ENCODE data around the gene SCAF1. TPM values are rescaled to one million over a fixed set of nuclear protein-coding genes. Genes with fewer than 3 reads are reported as not detected.

The SCAF1 gene
- total RNA-seq, 1 experiment from 2014 or later: 103 TPM

- no peak for TF ChIP-seq ZBTB21 (CRISPR knock-in tag; IDR thresholded peaks at IDR 0.05; ENCODE audit: borderline replicate concordance)
- TF ChIP-seq STAT6 (CRISPR knock-in tag; conservative IDR thresholded peaks at IDR 0.05; ENCODE audit: low read depth): no peak
Measured at GRCh38 chr19:49663224-49663623, 21.2 kb downstream of the SCAF1 start (continued).

GRCh38 chr19:49664171-49665035 is 22.4 kb downstream of the SCAF1 start:
- H3K4me3 Mint-ChIP-seq: peak overlapping the region; percentile 98
- no peaks in the 10 kb centered on the region; the same call in 1 of the 2 replicates for H3K27me3 Mint-ChIP-seq (ENCODE audit: low read depth)
- ChIA-PET POLR2A (interaction anchor here (0.8 to 2.7 kb wide), 7 partner anchors 12 to 106 kb away, joined by 4 to 29 read pairs (median 6); partner anchors contain the start of genes PRMT1, RRAS and SCAF1), CTCF (interaction anchor here (0.6 to 3.6 kb wide), 17 partner anchors 10 to 302 kb away, joined by 3 to 35 read pairs (median 4); partner anchors contain the start of genes PRMT1, RRAS, SCAF1 and TEAD2)
- H3K9me3 Mint-ChIP-seq: peaks cover 7% of the 10 kb centered on the region
- H3K27ac Mint-ChIP-seq: peak overlapping the region; percentile 98
- peak; percentile 95 for DNase-seq (ENCODE audit: low spot score)
- peak; percentile 71 for ATAC-seq
- peaks cover 45% of the 10 kb centered on the region for H3K36me3 Mint-ChIP-seq
- H3K4me1 Mint-ChIP-seq: peaks cover 12% of the 10 kb centered on the region
- TF ChIP-seq FOXP1 (CRISPR knock-in tag; IDR thresholded peaks at IDR 0.05; ENCODE audit: borderline replicate concordance): 0 out of 2 replicates have a peak, but pooled peaks have one; percentile 35
- no peak for TF ChIP-seq ESRRA (CRISPR knock-in tag; IDR thresholded peaks at IDR 0.05; ENCODE audit: borderline replicate concordance)
- TF ChIP-seq SMAD3 (CRISPR knock-in tag; IDR thresholded peaks at IDR 0.05; ENCODE audit: borderline replicate concordance): no peak
- TF ChIP-seq ZNF263 (CRISPR knock-in tag; IDR thresholded peaks at IDR 0.05; ENCODE audit: low read depth): no peak
- no peak for TF ChIP-seq KAT7 (CRISPR knock-in tag; IDR thresholded peaks at IDR 0.05; ENCODE audit: borderline replicate concordance)
- no peak for TF ChIP-seq GTF2I (CRISPR knock-in tag; conservative IDR thresholded peaks at IDR 0.05)
- TF ChIP-seq PREB (CRISPR knock-in tag; IDR thresholded peaks at IDR 0.05; ENCODE audit: borderline replicate concordance): no peak
- no peak for TF ChIP-seq GRHL2 (CRISPR knock-in tag; IDR thresholded peaks at IDR 0.05; ENCODE audit: insufficient replicate concordance, severe bottlenecking)
- TF ChIP-seq JAZF1 (CRISPR knock-in tag; IDR thresholded peaks at IDR 0.05): no peak
- TF ChIP-seq ETV6 (CRISPR knock-in tag; IDR thresholded peaks at IDR 0.05): peak; percentile 91
- TF ChIP-seq GABPB1 (CRISPR knock-in tag; IDR thresholded peaks at IDR 0.05): peak; percentile 37; the same call in 1 of the 2 replicates
- no peak for TF ChIP-seq AR (CRISPR knock-in tag; IDR thresholded peaks at IDR 0.05)
- peak; percentile 86 for TF ChIP-seq FOXP4 (CRISPR knock-in tag; IDR thresholded peaks at IDR 0.05)
- TF ChIP-seq HMGXB4 (CRISPR knock-in tag; IDR thresholded peaks at IDR 0.05): peak; percentile 53; the same call in 1 of the 2 replicates
- 0 out of 2 replicates have a peak, but pooled peaks have one; percentile 43 for TF ChIP-seq ZMAT4 (CRISPR knock-in tag; IDR thresholded peaks at IDR 0.05)
- 0 out of 2 replicates have a peak, but pooled peaks have one; percentile 23 for TF ChIP-seq SMAD4 (CRISPR knock-in tag; IDR thresholded peaks at IDR 0.05)
- no peak for TF ChIP-seq NFYB (CRISPR knock-in tag; conservative IDR thresholded peaks at IDR 0.05; ENCODE audit: low read depth)
- TF ChIP-seq NR3C1 (CRISPR knock-in tag; conservative IDR thresholded peaks at IDR 0.05; ENCODE audit: low read depth): no peak
- no peak for TF ChIP-seq ZBTB21 (CRISPR knock-in tag; IDR thresholded peaks at IDR 0.05; ENCODE audit: borderline replicate concordance)
- TF ChIP-seq ERG (CRISPR knock-in tag; IDR thresholded peaks at IDR 0.05): no peak
